H1 (cell line): ENCODE measurements around the gene APOBEC3G. TPM values are rescaled to one million over a fixed set of nuclear protein-coding genes. Genes with fewer than 3 reads are reported as not detected.

Source experiments
- BCL11A ChIP-seq, 2 experiments: IDR thresholded peaks; one replicate each; pipeline ENCODE4 v1.6.1; 2011; ENCODE audit warnings: low read depth in 2 of 2, low read length in 2 of 2, mild to moderate bottlenecking in 2 of 2
- polyA plus RNA-seq, 7 experiments: library from polyadenylated mRNA; depleted of rRNA in 3 of 7; stranded (reverse) in 5 of 7; unstranded in 2 of 7; fragments of >200 nt in 5 of 7; fragments of 200-250 nt in 2 of 7; gene quantifications; 1 replicate in 5 of 7; 2 replicates in 1 of 7; 4 replicates in 1 of 7; pipeline versions ENCODE4 v1.2.1 to v1.2.3, GENCODE V29; 2011 to 2013; ENCODE audit warnings: missing spikeins in 2 of 7, mixed read lengths in 2 of 7
- total RNA-seq: library from RNA; stranded (reverse); fragmentation: NEBNext Ultra II Directional; extraction: Animal tissue kit (Norgen Biotek cat#: 25700); gene quantifications from 2 replicates; pipeline ENCODE4 v1.2.1, GENCODE V29; 2021

Gene APOBEC3G
- total and polyA plus RNA-seq, 2 of the 8 experiments (the other 6 are each of a cell fraction or from before 2014, with no cell fraction given), result 1.7 to 2.0 TPM

- TF ChIP-seq BCL11A (IDR thresholded peaks at IDR 0.05; ENCODE audit: low read depth in 2 of 2, low read length in 2 of 2), result no peak
These were observed 6.4 kb downstream of the APOBEC3G start (continued) for GRCh38 chr22:39083212-39084165.
